C4-2B (cell line): ENCODE data around the gene JAG2.

Source experiments
- ZFX ChIP-seq: fragments of 450-650 bp; IDR thresholded peaks from 2 replicates; pipeline ENCODE4 v1.6.1; 2017
- TF ChIP-seq, protein P1 (sequence below): fragments of 450-650 bp; conservative IDR thresholded peaks from 2 replicates; pipeline ENCODE4 v1.5.1; 2017; ENCODE audit warnings: mild to moderate bottlenecking

DNA sequence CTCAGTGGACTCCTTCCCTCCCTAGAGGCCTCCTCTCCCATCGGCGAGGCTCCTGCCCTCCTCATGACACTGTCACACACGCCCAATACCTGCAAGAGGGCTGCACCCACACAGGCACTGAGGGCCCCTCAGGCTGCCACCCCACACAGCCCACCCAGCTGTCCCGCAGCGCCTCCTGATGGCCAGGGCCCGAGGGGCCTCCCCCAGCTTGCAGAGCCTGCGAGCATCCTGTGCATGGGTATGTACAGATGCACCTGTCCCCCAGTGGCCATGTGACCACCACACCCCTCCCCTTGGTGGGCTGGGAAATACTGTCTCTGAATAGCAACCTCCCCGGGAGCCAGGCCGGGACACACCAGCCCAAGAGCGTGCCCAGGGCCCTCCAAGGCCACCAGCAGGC lies 31.5 kb upstream of the JAG2 start:
- TF ChIP-seq, protein P1, sequence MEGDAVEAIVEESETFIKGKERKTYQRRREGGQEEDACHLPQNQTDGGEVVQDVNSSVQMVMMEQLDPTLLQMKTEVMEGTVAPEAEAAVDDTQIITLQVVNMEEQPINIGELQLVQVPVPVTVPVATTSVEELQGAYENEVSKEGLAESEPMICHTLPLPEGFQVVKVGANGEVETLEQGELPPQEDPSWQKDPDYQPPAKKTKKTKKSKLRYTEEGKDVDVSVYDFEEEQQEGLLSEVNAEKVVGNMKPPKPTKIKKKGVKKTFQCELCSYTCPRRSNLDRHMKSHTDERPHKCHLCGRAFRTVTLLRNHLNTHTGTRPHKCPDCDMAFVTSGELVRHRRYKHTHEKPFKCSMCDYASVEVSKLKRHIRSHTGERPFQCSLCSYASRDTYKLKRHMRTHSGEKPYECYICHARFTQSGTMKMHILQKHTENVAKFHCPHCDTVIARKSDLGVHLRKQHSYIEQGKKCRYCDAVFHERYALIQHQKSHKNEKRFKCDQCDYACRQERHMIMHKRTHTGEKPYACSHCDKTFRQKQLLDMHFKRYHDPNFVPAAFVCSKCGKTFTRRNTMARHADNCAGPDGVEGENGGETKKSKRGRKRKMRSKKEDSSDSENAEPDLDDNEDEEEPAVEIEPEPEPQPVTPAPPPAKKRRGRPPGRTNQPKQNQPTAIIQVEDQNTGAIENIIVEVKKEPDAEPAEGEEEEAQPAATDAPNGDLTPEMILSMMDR, result no peak; the same call in 1 of the 2 replicates
- no peak for TF ChIP-seq ZFX
